IPS-18a (cell line): ENCODE results near the gene GLA.

Source experiments
- H3K27ac ChIP-seq: one replicate; pipeline ENCODE4 v1.5.1; 2013; ENCODE audit warnings: low read length
- H3K27me3 ChIP-seq: one replicate; pipeline ENCODE4 v1.6.1; 2013; ENCODE audit warnings: mild to moderate bottlenecking, low read length; ENCODE audit not compliant: control insufficient read depth, insufficient read depth
- H3K36me3 ChIP-seq: one replicate; pipeline ENCODE4 v1.6.1; 2013; ENCODE audit warnings: low read depth, low read length; ENCODE audit not compliant: control insufficient read depth
- H3K4me1 ChIP-seq: one replicate; pipeline ENCODE4 v1.6.1; 2013; ENCODE audit warnings: low read depth, low read length; ENCODE audit not compliant: control insufficient read depth
- H3K4me3 ChIP-seq: one replicate; pipeline ENCODE4 v1.5.1; 2013; ENCODE audit warnings: low read length
- H3K9ac ChIP-seq: one replicate; pipeline ENCODE4 v1.6.1; 2013; ENCODE audit warnings: mild to moderate bottlenecking, low read length, moderate library complexity
- H3K9me3 ChIP-seq: one replicate; pipeline ENCODE4 v1.6.1; 2013; ENCODE audit warnings: low read depth, low read length; ENCODE audit not compliant: control insufficient read depth

The GLA gene

GRCh38 chrX:101417190-101417589, 9.5 kb upstream of the GLA start:
- Histone ChIP-seq H3K9me3 (no peaks in the 10 kb centered on the region), H3K4me1 (peaks cover 15% of the 10 kb centered on the region), H3K9ac (peak overlapping the region; percentile 86), H3K36me3 (peaks cover 16% of the 10 kb centered on the region), H3K4me3 (no peak overlapping the region), H3K27ac (no peak overlapping the region), H3K27me3 (no peaks in the 10 kb centered on the region)

GRCh38 chrX:101416691-101417090, 9.0 kb upstream of the GLA start:
- peaks cover 15% of the 10 kb centered on the region for H3K4me1 ChIP-seq
- H3K27me3 ChIP-seq = no peaks in the 10 kb centered on the region
- H3K27ac ChIP-seq = no peak overlapping the region
- H3K4me3 ChIP-seq = no peak overlapping the region
- H3K9me3 ChIP-seq = no peaks in the 10 kb centered on the region
- H3K9ac ChIP-seq = no peak overlapping the region
- H3K36me3 ChIP-seq = peaks cover 21% of the 10 kb centered on the region

- Histone ChIP-seq H3K27me3 (no peaks in the 10 kb centered on the region), H3K36me3 (peaks cover 22% of the 10 kb centered on the region), H3K4me1 (peaks cover 15% of the 10 kb centered on the region), H3K9ac (no peak overlapping the region), H3K4me3 (no peak overlapping the region), H3K9me3 (no peaks in the 10 kb centered on the region), H3K27ac (peak overlapping the region; percentile 7)
Observed at GRCh38 chrX:101415180-101416145, 7.7 kb upstream of the GLA start.

- H3K9me3 ChIP-seq = no peaks in the 10 kb centered on the region
- no peak overlapping the region for H3K9ac ChIP-seq
- no peak overlapping the region for H3K4me3 ChIP-seq
- H3K27ac ChIP-seq = no peak overlapping the region
- H3K36me3 ChIP-seq = peaks cover 22% of the 10 kb centered on the region
- no peaks in the 10 kb centered on the region for H3K27me3 ChIP-seq
- peaks cover 15% of the 10 kb centered on the region for H3K4me1 ChIP-seq
Observed at GRCh38 chrX:101411984-101412383, 4.3 kb upstream of the GLA start.

GRCh38 chrX:101410461-101410860, 2.7 kb upstream of the GLA start:
- Histone ChIP-seq H3K9ac (no peak overlapping the region), H3K4me1 (peaks cover 16% of the 10 kb centered on the region), H3K9me3 (no peaks in the 10 kb centered on the region), H3K27ac (no peak overlapping the region), H3K27me3 (no peaks in the 10 kb centered on the region), H3K36me3 (peaks cover 22% of the 10 kb centered on the region), H3K4me3 (no peak overlapping the region)

- peak overlapping the region; percentile 99 for H3K9ac ChIP-seq
- no peaks in the 10 kb centered on the region for H3K9me3 ChIP-seq
- H3K27ac ChIP-seq = peak overlapping the region; percentile 98
- peaks cover 13% of the 10 kb centered on the region for H3K4me1 ChIP-seq
- H3K4me3 ChIP-seq = peak overlapping the region; percentile 95
- H3K36me3 ChIP-seq = peaks cover 23% of the 10 kb centered on the region
- H3K27me3 ChIP-seq = no peaks in the 10 kb centered on the region
Observed at GRCh38 chrX:101409043-101409442, 1.3 kb upstream of the GLA start.

- H3K36me3 ChIP-seq = peaks cover 25% of the 10 kb centered on the region
- peak overlapping the region; percentile 95 for H3K4me3 ChIP-seq
- no peaks in the 10 kb centered on the region for H3K9me3 ChIP-seq
- H3K27ac ChIP-seq = peak overlapping the region; percentile 98
- H3K4me1 ChIP-seq = peaks cover 13% of the 10 kb centered on the region
- H3K9ac ChIP-seq = peak overlapping the region; percentile 99
- H3K27me3 ChIP-seq = no peaks in the 10 kb centered on the region
Observed at GRCh38 chrX:101408532-101408841, 762 bp upstream of the GLA start.

GRCh38 chrX:101407167-101407747, 468 bp downstream of the GLA start:
- Histone ChIP-seq H3K4me1 (peaks cover 13% of the 10 kb centered on the region), H3K9ac (peak overlapping the region; percentile 99), H3K27me3 (no peaks in the 10 kb centered on the region), H3K9me3 (no peaks in the 10 kb centered on the region), H3K36me3 (peaks cover 24% of the 10 kb centered on the region), H3K4me3 (peak overlapping the region; percentile 95), H3K27ac (peak overlapping the region; percentile 90)

GRCh38 chrX:101399825-101400224, 7.9 kb downstream of the GLA start:
- H3K4me1 ChIP-seq = no peaks in the 10 kb centered on the region
- H3K27ac ChIP-seq = no peak overlapping the region
- no peaks in the 10 kb centered on the region for H3K9me3 ChIP-seq
- no peak overlapping the region for H3K4me3 ChIP-seq
- H3K27me3 ChIP-seq = no peaks in the 10 kb centered on the region
- no peak overlapping the region for H3K9ac ChIP-seq
- peaks cover 62% of the 10 kb centered on the region for H3K36me3 ChIP-seq

- Histone ChIP-seq H3K4me3 (no peak overlapping the region), H3K9me3 (no peaks in the 10 kb centered on the region), H3K36me3 (peaks cover 66% of the 10 kb centered on the region), H3K4me1 (no peaks in the 10 kb centered on the region), H3K27me3 (no peaks in the 10 kb centered on the region), H3K9ac (no peak overlapping the region), H3K27ac (no peak overlapping the region)
Observed at GRCh38 chrX:101398694-101399093, 9.0 kb downstream of the GLA start.

- Histone ChIP-seq H3K4me3 (no peak overlapping the region), H3K9me3 (no peaks in the 10 kb centered on the region), H3K27me3 (no peaks in the 10 kb centered on the region), H3K9ac (no peak overlapping the region), H3K4me1 (no peaks in the 10 kb centered on the region), H3K27ac (no peak overlapping the region), H3K36me3 (peaks cover 66% of the 10 kb centered on the region)
Observed at GRCh38 chrX:101397779-101398178, 9.9 kb downstream of the GLA start.

GRCh38 chrX:101395789-101396188, 11.9 kb downstream of the GLA start:
- Histone ChIP-seq H3K27me3 (no peaks in the 10 kb centered on the region), H3K4me1 (peaks cover 9% of the 10 kb centered on the region), H3K4me3 (no peak overlapping the region), H3K36me3 (peaks cover 64% of the 10 kb centered on the region), H3K9ac (no peak overlapping the region), H3K9me3 (no peaks in the 10 kb centered on the region), H3K27ac (no peak overlapping the region)
